Mucosa of descending colon (tissue), 3 donors: ENCODE results near the gene CELF6. TPM values are rescaled to one million over a fixed set of nuclear protein-coding genes. Genes with fewer than 3 reads are reported as not detected.

Experiments
- ATAC-seq: fragments of 200-7000 bp; cut with Tn5 transposase; one replicate; pipeline ENCODE4 v1.9.1; 2020; ENCODE audit warnings: mild to moderate bottlenecking, moderate library complexity
- DNase-seq, 3 donors: peaks; one replicate each; pipeline ENCODE4 v3.0.0-alpha.2; 2020
- H3K36me3 ChIP-seq: fragments of 200-600 bp; one replicate; pipeline ENCODE4 v1.8.0; 2021; ENCODE audit warnings: low read depth, mild to moderate bottlenecking
- H3K4me1 ChIP-seq: fragments of 200-600 bp; one replicate; pipeline ENCODE4 v1.8.0; 2021; ENCODE audit warnings: low read depth, mild to moderate bottlenecking
- H3K4me3 ChIP-seq: fragments of 200-600 bp; one replicate; pipeline ENCODE4 v1.8.0; 2021; ENCODE audit warnings: mild to moderate bottlenecking
- H3K9me3 ChIP-seq: fragments of 200-600 bp; one replicate; pipeline ENCODE4 v1.8.0; 2021; ENCODE audit warnings: mild to moderate bottlenecking
- intact Hi-C, 2 donors: fragments of 100-400 bp; cut with DNase I in 1 of 2; cut with micrococcal nuclease in 1 of 2; formaldehyde crosslinking; loops; one replicate each; pipeline versions ENCODE4 v1.11.0 to v1.11.1; 2022; cut with DNase I, micrococcal nuclease
- total RNA-seq, 3 donors: library from RNA; stranded (reverse); fragmentation: NEBNext Ultra II Directional in 2 of 3; extraction: Animal tissue kit (Norgen Biotek cat#: 25700) in 2 of 3; gene quantifications; one replicate each; pipeline versions ENCODE4 v1.2.1 to v1.2.4, GENCODE V29; 2021 to 2023
- TF ChIP-seq, protein P1 (sequence below): fragments of 200-600 bp; IDR thresholded peaks from one replicate; pipeline ENCODE4 v1.8.0; 2022; ENCODE audit warnings: antibody characterized with exemption, mild to moderate bottlenecking
- donor health status: DM: no; HTN: no; CAD: no; lungs with moderate emphysema.
- donor health status: DM: no; HTN: no; CAD: no.
- donor health status: DM: no; HTN: yes; CAD: no.

The CELF6 gene
- total RNA-seq, 3 donors from 2014 or later, result 0.67 to 3.8 (median 3.0) TPM

DNA sequence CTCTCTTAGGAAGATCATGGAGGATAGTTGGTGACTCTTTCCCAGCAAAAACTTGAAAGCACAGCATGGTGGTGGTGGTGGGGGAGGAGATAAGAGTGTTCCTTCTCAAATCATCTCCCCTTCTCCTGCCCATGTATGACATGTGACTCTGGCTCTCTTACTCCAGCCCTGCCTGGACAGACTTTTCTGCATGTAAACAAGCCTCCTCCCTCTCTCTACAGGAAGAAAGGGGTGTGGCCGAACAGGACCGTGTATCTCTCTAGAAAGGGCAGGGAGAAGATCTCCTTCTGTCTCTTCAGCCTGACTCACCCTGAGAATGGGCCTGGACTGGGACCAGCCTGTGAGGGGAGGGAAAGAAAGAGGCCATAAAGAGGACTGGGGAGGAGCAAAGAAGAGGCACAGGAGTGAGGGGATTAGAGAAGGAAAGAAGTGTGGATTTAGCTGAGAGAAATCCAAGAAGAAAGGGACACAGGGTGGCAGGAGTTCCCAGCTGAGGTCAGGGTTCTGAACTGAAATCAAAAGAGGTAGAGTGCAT, 1.5 kb downstream of the CELF6 start:
- intact Hi-C loops, result no loop called here
- peaks cover 9% of the 10 kb centered on the region for H3K4me1 ChIP-seq
- no peaks in the 10 kb centered on the region for H3K9me3 ChIP-seq
- H3K36me3 ChIP-seq, result no peaks in the 10 kb centered on the region
- TF ChIP-seq, protein P1, sequence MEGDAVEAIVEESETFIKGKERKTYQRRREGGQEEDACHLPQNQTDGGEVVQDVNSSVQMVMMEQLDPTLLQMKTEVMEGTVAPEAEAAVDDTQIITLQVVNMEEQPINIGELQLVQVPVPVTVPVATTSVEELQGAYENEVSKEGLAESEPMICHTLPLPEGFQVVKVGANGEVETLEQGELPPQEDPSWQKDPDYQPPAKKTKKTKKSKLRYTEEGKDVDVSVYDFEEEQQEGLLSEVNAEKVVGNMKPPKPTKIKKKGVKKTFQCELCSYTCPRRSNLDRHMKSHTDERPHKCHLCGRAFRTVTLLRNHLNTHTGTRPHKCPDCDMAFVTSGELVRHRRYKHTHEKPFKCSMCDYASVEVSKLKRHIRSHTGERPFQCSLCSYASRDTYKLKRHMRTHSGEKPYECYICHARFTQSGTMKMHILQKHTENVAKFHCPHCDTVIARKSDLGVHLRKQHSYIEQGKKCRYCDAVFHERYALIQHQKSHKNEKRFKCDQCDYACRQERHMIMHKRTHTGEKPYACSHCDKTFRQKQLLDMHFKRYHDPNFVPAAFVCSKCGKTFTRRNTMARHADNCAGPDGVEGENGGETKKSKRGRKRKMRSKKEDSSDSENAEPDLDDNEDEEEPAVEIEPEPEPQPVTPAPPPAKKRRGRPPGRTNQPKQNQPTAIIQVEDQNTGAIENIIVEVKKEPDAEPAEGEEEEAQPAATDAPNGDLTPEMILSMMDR, result no peak
- ATAC-seq, result no peak
- no peak overlapping the region for H3K4me3 ChIP-seq
- no peak for DNase-seq

DNA sequence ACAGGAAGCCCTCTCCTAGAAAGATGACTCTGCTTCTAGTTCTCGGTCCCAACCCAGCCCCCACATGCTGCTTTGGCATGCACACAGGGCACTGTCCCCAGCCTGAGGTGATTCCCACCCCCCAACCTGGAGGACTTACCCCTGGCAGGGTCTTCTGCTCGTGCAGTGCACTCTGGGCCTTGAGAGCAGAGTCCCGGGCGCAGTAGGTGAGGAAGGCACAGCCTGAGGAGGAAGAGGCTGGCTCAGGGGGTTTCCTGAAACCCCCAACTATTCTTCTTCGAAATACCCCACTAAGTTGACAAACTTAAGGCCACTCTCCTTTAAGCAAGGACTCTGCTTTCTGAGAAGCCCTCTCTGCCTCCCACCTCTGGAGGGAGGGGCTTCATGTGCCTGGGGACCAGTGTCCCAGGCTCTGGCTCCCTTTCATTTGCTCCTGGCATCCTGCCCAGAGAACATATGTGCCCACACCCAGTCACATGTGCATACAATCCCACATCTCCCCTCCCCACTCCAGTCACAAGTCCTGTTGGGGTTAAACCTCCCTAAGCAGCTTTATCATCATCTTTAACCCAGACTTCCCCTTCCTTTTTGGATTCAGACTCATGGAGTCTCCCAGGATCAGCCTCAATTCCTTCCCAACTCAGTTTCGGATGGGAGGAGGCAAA, 4.1 kb downstream of the CELF6 start:
- ATAC-seq, result no peak
- DNase-seq, result peak in 1 of 3 donors; percentile 22
- Histone ChIP-seq H3K4me1 (peaks cover 9% of the 10 kb centered on the region), H3K9me3 (no peaks in the 10 kb centered on the region), H3K4me3 (no peak overlapping the region), H3K36me3 (no peaks in the 10 kb centered on the region)
- TF ChIP-seq, protein P1, result no peak
- intact Hi-C loops, result no loop called here

DNA sequence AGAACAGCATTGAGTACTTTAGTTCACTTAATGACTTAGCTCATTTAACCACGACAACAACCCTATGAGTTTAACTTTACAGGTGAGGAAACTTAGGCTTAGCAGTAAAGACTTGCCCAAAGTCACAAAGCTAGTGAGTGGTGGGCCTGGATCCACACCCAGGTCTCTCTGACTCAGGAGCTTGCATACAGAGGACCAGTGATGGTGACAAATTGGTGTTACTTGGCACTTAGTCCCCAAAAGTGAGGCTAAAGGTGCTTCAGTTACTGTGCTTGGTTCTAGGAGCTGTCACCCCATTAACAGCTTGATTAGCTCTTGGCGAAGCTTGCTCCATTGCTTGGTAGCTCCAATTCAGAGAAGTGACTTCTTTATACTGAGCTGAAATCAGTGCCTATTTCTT, 6.1 kb downstream of the CELF6 start:
- intact Hi-C loops, result no loop called here
- no peak for ATAC-seq
- no peak for DNase-seq
- Histone ChIP-seq H3K4me1 (no peaks in the 10 kb centered on the region), H3K4me3 (no peak overlapping the region), H3K36me3 (no peaks in the 10 kb centered on the region), H3K9me3 (no peaks in the 10 kb centered on the region)
- TF ChIP-seq, protein P1, result no peak

DNA sequence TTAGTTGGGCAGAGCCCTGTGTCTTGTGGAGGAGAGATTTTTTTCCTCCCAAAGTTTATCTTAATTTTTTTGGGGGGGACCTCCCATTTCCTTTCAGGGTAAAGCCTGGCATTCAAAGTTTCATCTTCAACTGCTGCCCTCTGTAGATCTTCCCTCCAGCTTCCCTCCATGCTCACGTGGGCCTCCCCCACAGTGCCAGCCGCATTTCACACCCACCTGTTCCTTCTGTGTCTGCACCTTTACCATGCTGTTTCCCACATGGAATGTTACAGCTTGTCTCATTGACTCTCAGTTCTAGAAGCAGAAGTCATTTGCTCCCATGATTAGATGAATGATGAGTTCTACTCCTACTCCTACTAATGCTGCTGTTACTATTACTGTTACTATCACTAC, 6.5 kb downstream of the CELF6 start:
- no peaks in the 10 kb centered on the region for H3K4me1 ChIP-seq
- DNase-seq, result no peak
- TF ChIP-seq, protein P1, result no peak
- intact Hi-C loops, result no loop called here
- no peak for ATAC-seq
- no peaks in the 10 kb centered on the region for H3K36me3 ChIP-seq
- no peak overlapping the region for H3K4me3 ChIP-seq
- no peaks in the 10 kb centered on the region for H3K9me3 ChIP-seq

DNA sequence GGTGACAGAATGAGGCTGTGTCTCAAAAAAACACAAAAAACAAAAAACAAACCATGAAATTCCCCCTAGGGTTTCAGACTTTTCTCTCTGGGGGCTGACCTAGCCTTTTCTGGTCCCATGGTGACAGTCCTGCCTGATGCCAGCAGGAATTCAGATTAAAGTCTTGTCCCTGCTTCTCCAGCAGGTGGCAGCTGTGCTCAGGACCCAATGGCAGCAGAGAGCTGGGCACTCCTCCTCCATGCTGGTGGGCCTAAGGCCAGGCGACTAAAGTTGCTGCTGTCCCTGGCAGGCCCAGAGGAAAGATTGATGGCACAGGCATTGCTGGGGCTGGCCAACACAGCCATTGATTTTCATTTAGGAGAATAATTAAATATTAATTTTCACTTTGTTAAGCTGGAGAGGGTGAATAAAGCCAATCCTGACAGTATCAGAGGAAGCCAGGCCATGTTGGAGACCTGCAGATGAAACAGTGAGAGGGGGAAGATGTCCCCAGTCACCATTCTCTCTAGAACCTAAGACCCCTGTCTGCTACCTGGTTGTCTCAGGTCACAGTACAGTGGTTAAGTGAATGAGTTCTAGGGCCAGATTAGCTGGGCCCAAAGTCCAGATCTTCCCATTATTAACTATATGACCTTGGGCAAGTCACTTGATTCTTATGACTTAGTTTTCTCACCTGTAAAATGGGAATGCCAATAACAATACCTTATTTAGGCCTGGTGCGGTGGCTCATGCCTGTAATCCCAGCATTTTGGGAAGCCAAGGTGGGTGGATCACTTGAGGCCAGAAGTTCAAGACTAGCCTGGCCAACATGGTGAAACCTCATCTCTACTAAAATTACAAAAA, 7.1 kb downstream of the CELF6 start:
- Histone ChIP-seq H3K9me3 (no peaks in the 10 kb centered on the region), H3K36me3 (no peaks in the 10 kb centered on the region), H3K4me3 (no peak overlapping the region), H3K4me1 (no peaks in the 10 kb centered on the region)
- TF ChIP-seq, protein P1, result peak; percentile 58
- peak; percentile 93 for ATAC-seq
- peak in 2 of 3 donors; percentile 62 to 70 for DNase-seq
- intact Hi-C loops, result no loop called here
